DOHH2 (cell line): Measurements from ENCODE around the gene BCL2L1.

Source experiments
- EZH2phosphoT487 ChIP-seq: fragments of 200-600 bp; sonication (generic); IDR thresholded peaks from 2 replicates; pipeline ENCODE4 v1.6.1; 2017; ENCODE audit warnings: borderline replicate concordance, mild to moderate bottlenecking, antibody characterized with exemption, low read length, moderate library complexity, mixed read lengths
- TF ChIP-seq, protein P1 (sequence below): fragments of 200-600 bp; sonication (generic); IDR thresholded peaks from one replicate; pipeline ENCODE4 v1.5.1; 2014; ENCODE audit warnings: antibody characterized with exemption, mild to moderate bottlenecking, low read depth, low read length; ENCODE audit not compliant: poor library complexity, severe bottlenecking

DNA sequence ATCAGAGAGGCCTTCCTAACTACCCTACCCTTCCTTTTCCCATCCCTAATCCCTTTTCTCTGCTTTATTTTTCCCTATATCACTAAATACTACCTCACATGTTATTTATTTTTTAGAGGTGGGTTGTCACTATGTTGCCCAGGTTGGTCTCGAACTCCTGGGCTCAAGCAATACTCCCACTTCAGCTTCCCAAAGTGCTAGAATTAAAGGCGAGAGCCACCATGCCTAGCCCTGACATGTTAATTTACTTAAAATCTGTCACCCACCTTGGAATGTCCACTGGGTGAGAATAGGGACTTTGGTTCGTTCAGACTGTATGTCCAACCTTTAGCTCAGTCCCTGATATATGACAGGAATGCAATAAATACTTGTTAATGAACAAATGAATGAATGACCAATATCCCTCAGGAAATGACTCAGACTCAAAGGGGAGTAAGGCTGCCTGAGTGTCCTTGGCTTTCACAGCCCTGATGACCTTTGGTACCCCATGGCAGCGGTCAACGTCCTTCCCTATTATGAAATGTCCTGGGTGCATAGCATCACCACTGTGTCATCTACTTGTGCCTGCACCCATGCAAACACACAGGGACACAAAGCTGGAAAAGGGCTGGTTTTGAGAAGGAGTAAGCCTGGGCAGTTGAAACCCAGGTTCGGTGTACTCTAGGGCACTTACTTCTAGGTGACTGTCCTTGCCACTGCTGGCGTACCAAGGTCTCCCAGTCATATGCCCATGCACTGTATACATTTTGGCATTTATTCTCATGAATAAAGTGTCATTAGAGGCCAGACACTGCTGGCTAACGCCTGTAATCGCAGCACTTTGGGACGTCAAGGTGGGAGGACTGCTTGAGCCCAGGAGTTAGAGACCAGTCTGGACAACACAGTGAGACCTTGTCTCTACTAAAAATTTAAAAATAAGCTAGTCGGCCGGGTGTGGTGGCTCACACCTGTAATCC lies 26.5 kb downstream of the BCL2L1 start:
- no peak for TF ChIP-seq EZH2phosphoT487
- TF ChIP-seq, protein P1, sequence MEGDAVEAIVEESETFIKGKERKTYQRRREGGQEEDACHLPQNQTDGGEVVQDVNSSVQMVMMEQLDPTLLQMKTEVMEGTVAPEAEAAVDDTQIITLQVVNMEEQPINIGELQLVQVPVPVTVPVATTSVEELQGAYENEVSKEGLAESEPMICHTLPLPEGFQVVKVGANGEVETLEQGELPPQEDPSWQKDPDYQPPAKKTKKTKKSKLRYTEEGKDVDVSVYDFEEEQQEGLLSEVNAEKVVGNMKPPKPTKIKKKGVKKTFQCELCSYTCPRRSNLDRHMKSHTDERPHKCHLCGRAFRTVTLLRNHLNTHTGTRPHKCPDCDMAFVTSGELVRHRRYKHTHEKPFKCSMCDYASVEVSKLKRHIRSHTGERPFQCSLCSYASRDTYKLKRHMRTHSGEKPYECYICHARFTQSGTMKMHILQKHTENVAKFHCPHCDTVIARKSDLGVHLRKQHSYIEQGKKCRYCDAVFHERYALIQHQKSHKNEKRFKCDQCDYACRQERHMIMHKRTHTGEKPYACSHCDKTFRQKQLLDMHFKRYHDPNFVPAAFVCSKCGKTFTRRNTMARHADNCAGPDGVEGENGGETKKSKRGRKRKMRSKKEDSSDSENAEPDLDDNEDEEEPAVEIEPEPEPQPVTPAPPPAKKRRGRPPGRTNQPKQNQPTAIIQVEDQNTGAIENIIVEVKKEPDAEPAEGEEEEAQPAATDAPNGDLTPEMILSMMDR, result no peak
